H1 (cell line): Measurements from ENCODE around the gene PLA2G4F. TPM values are rescaled to one million over a fixed set of nuclear protein-coding genes. Genes with fewer than 3 reads are reported as not detected.

ENCODE experiments used
- CTCF ChIA-PET: fragments of 300-600 bp; sonication (Branson Sonifier 250); formaldehyde crosslinking; loops from one replicate; lab custom pipeline; 2021; ENCODE audit not compliant: partially characterized antibody; lab: Charles Lee
- POLR2A ChIA-PET: fragments of 300-600 bp; sonication (Branson Sonifier 250); formaldehyde crosslinking; loops from one replicate; lab custom pipeline; 2021; ENCODE audit warnings: inconsistent platforms; ENCODE audit not compliant: partially characterized antibody; lab: Charles Lee
- DNase-seq, 2 experiments: peaks; one replicate each; pipeline versions ENCODE4 v3.0.0 to v3.0.0-alpha.2; 2010 to 2022; ENCODE audit warnings: low spot score in 2 of 2, low read depth in 1 of 2, mixed read lengths in 1 of 2
- FAIRE-seq: peaks from 2 replicates; lab custom pipeline; 2011; peaks lifted over from hg19 to GRCh38; lab: Jason Lieb, UNC
- H2AFZ ChIP-seq: 2 replicates; pipeline ENCODE4 v1.8.1; 2012; ENCODE audit warnings: low read length, inconsistent platforms
- H2AK5ac ChIP-seq: 2 replicates; pipeline ENCODE4 v1.6.1; 2013; ENCODE audit warnings: low read depth, low read length
- H2BK120ac ChIP-seq: replicated peaks from 2 replicates; pipeline ENCODE3; 2013; ENCODE audit warnings: low read depth, low read length, inconsistent platforms
- H2BK12ac ChIP-seq: 2 replicates; pipeline ENCODE4 v1.6.1; 2013; ENCODE audit warnings: low read depth, low read length
- H2BK15ac ChIP-seq: 2 replicates; pipeline ENCODE4 v1.6.1; 2013; ENCODE audit warnings: low read length
- H2BK20ac ChIP-seq: 2 replicates; pipeline ENCODE4 v1.6.1; 2013; ENCODE audit warnings: low read length
- H2BK5ac ChIP-seq: 2 replicates; pipeline ENCODE4 v1.6.1; 2013; ENCODE audit warnings: low read depth, low read length
- H3K14ac ChIP-seq: 2 replicates; pipeline ENCODE4 v1.6.1; 2013; ENCODE audit warnings: inconsistent platforms; ENCODE audit not compliant: insufficient read length
- H3K18ac ChIP-seq: 2 replicates; pipeline ENCODE4 v1.6.1; 2013; ENCODE audit warnings: low read length; ENCODE audit errors: extremely low read depth
- H3K23ac ChIP-seq: 2 replicates; pipeline ENCODE4 v1.6.1; 2013; ENCODE audit warnings: inconsistent platforms; ENCODE audit not compliant: insufficient read length
- H3K23me2 ChIP-seq: 2 replicates; pipeline ENCODE4 v1.6.1; 2013; ENCODE audit warnings: low read depth, low read length
- H3K27ac ChIP-seq: 2 replicates; pipeline ENCODE4 v1.6.1; 2011; ENCODE audit warnings: low read depth, low read length, inconsistent platforms
- H3K27me3 ChIP-seq, 4 experiments: replicated peaks in 1 of 4; 1 replicate in 1 of 4; 2 replicates in 3 of 4; pipeline versions ENCODE4 v1.6.1 to v1.8.1; 2011 to 2013; ENCODE audit warnings: low read length in 3 of 4, mild to moderate bottlenecking in 3 of 4, inconsistent platforms in 2 of 4, mixed read lengths in 2 of 4, moderate library complexity in 1 of 4; ENCODE audit not compliant: control insufficient read depth in 3 of 4, insufficient read depth in 3 of 4; ENCODE audit errors: extremely low read depth in 1 of 4
- H3K36me3 ChIP-seq, 4 experiments: 2 replicates each; pipeline versions ENCODE4 v1.6.1 to v1.8.1; 2011 to 2013; ENCODE audit warnings: mild to moderate bottlenecking in 4 of 4, low read length in 3 of 4, moderate library complexity in 2 of 4, control low read depth in 1 of 4, inconsistent platforms in 1 of 4; ENCODE audit not compliant: insufficient read depth in 4 of 4, control insufficient read depth in 2 of 4
- H3K4ac ChIP-seq: replicated peaks from 2 replicates; pipeline ENCODE3; 2013; ENCODE audit warnings: low read length, low read depth, mixed read lengths, inconsistent platforms; ENCODE audit not compliant: insufficient read length
- H3K4me1 ChIP-seq, 4 experiments: replicated peaks in 1 of 4; 1 replicate in 1 of 4; 2 replicates in 3 of 4; pipeline versions ENCODE4 v1.6.1 to v1.8.1; 2011 to 2013; ENCODE audit warnings: low read length in 3 of 4, inconsistent platforms in 2 of 4, mixed read lengths in 1 of 4; ENCODE audit not compliant: insufficient read depth in 4 of 4, control insufficient read depth in 3 of 4
- H3K4me2 ChIP-seq, 2 experiments: 2 replicates each; pipeline versions ENCODE4 v1.6.1 to v1.8.1; 2011 to 2013; ENCODE audit warnings: low read depth in 2 of 2, low read length in 2 of 2, control low read depth in 1 of 2, inconsistent platforms in 1 of 2, mild to moderate bottlenecking in 1 of 2; ENCODE audit not compliant: insufficient read depth in 1 of 2
- H3K4me3 ChIP-seq, 4 experiments: fragments of 200-600, 300-600 bp in 1 of 4; sonication (generic), shearing (Covaris generic), sonication (Bioruptor Twin) in 1 of 4; 2 replicates each; pipeline versions ENCODE4 v1.5.1 to v1.8.1; 2011 to 2016; ENCODE audit warnings: low read length in 4 of 4, low read depth in 3 of 4, control low read depth in 2 of 4, inconsistent platforms in 2 of 4, mild to moderate bottlenecking in 2 of 4, mixed read lengths in 1 of 4, moderate library complexity in 1 of 4; ENCODE audit not compliant: insufficient read depth in 2 of 4; ENCODE audit errors: extremely low read depth in 1 of 4
- H3K56ac ChIP-seq: replicated peaks from 2 replicates; pipeline ENCODE3; 2013; ENCODE audit warnings: low read depth, mild to moderate bottlenecking, mixed read lengths, low read length, inconsistent platforms; ENCODE audit not compliant: insufficient read length
- H3K79me1 ChIP-seq: 2 replicates; pipeline ENCODE4 v1.6.1; 2013; ENCODE audit warnings: low read depth, low read length, control low read depth
- H3K79me2 ChIP-seq, 2 experiments: 2 replicates each; pipeline versions ENCODE4 v1.6.1 to v1.8.1; 2012 to 2013; ENCODE audit warnings: low read length in 2 of 2, mild to moderate bottlenecking in 2 of 2, inconsistent platforms in 1 of 2; ENCODE audit not compliant: insufficient read depth in 2 of 2, control insufficient read depth in 1 of 2
- H3K9ac ChIP-seq, 4 experiments: replicated peaks in 1 of 4; 1 replicate in 1 of 4; 2 replicates in 3 of 4; pipeline versions ENCODE4 v1.6.1 to v1.8.1; 2011 to 2013; ENCODE audit warnings: low read depth in 3 of 4, low read length in 3 of 4, control low read depth in 2 of 4, mild to moderate bottlenecking in 2 of 4, moderate library complexity in 2 of 4, inconsistent platforms in 1 of 4; ENCODE audit errors: extremely low read depth in 1 of 4
- H3K9me3 ChIP-seq, 2 experiments: 2 replicates each; pipeline versions ENCODE4 v1.6.1 to v1.8.1; 2012 to 2013; ENCODE audit warnings: mild to moderate bottlenecking in 2 of 2, moderate library complexity in 2 of 2, control low read depth in 1 of 2, inconsistent platforms in 1 of 2, low read depth in 1 of 2, low read length in 1 of 2, mixed read lengths in 1 of 2; ENCODE audit not compliant: insufficient read depth in 2 of 2
- H4K20me1 ChIP-seq, 2 experiments: replicated peaks in 1 of 2; 2 replicates each; pipeline versions ENCODE3 to v1.8.1; 2011 to 2013; ENCODE audit warnings: inconsistent platforms in 2 of 2, low read length in 2 of 2, mild to moderate bottlenecking in 1 of 2; ENCODE audit not compliant: insufficient read depth in 2 of 2, control insufficient read depth in 1 of 2
- H4K5ac ChIP-seq: 2 replicates; pipeline ENCODE4 v1.6.1; 2013; ENCODE audit warnings: low read length, low read depth, mixed read lengths, inconsistent platforms; ENCODE audit not compliant: insufficient read length
- H4K8ac ChIP-seq: 2 replicates; pipeline ENCODE4 v1.8.0; 2013; ENCODE audit warnings: mild to moderate bottlenecking, moderate library complexity, low read length, inconsistent platforms; ENCODE audit not compliant: insufficient read depth; ENCODE audit errors: extremely low read depth
- H4K91ac ChIP-seq: replicated peaks from 2 replicates; pipeline ENCODE3; 2013; ENCODE audit warnings: low read length, mixed read lengths, inconsistent platforms; ENCODE audit not compliant: insufficient read length
- WGBS, 2 experiments: shearing (Covaris generic) in 1 of 2; methylation state at CpG; one replicate each; pipeline versions ENCODE4 v1.1.6 to v1.1.7; 2013 to 2015; ENCODE audit warnings: low lambda C conversion rate in 2 of 2, mixed read lengths in 2 of 2, inconsistent platforms in 1 of 2, low coverage in 1 of 2, missing lambda C conversion rate in 1 of 2; ENCODE audit not compliant: insufficient replicate concordance in 2 of 2, insufficient coverage in 1 of 2, insufficient read length in 1 of 2; ENCODE audit errors: extremely low coverage in 1 of 2, missing lambda C conversion rate in 1 of 2; 5-methylcytosine and 5-hydroxymethylcytosine counted together
- polyA plus RNA-seq, 7 experiments: library from polyadenylated mRNA; depleted of rRNA in 3 of 7; stranded (reverse) in 5 of 7; unstranded in 2 of 7; fragments of >200 nt in 5 of 7; fragments of 200-250 nt in 2 of 7; gene quantifications; 1 replicate in 5 of 7; 2 replicates in 1 of 7; 4 replicates in 1 of 7; pipeline versions ENCODE4 v1.2.1 to v1.2.3, GENCODE V29; 2011 to 2013; ENCODE audit warnings: missing spikeins in 2 of 7, mixed read lengths in 2 of 7
- total RNA-seq: library from RNA; stranded (reverse); fragmentation: NEBNext Ultra II Directional; extraction: Animal tissue kit (Norgen Biotek cat#: 25700); gene quantifications from 2 replicates; pipeline ENCODE4 v1.2.1, GENCODE V29; 2021

PLA2G4F gene
- total and polyA plus RNA-seq, 2 of the 8 experiments (the other 6 are each of a cell fraction or from before 2014, with no cell fraction given), result not detected

GRCh38 chr15:42097018-42097417 lies 59.4 kb downstream of the PLA2G4F start:
- FAIRE-seq, result no peak
- no peak overlapping the region for H3K23ac ChIP-seq
- no peaks in the 10 kb centered on the region; the same call in 1 of the 2 replicates for H3K23me2 ChIP-seq
- no peak overlapping the region for H3K4me2 ChIP-seq
- no peak overlapping the region for H3K4ac ChIP-seq
- DNase-seq, result no peak
- H3K56ac ChIP-seq, result no peak overlapping the region
- no peak overlapping the region for H3K18ac ChIP-seq
- no peak overlapping the region for H2AK5ac ChIP-seq
- no peak overlapping the region for H4K91ac ChIP-seq
- H3K79me2 ChIP-seq, result no peaks in the 10 kb centered on the region
- H4K20me1 ChIP-seq, result no peaks in the 10 kb centered on the region
- no peaks in the 10 kb centered on the region; a peak in 1 of 7 replicates for H3K27me3 ChIP-seq
- POLR2A ChIA-PET, result interaction anchor here (1.1 kb wide), 1 partner anchor 14 kb away, joined by 4 read pairs; no protein-coding TSS in a partner anchor
- H3K27ac ChIP-seq, result no peak overlapping the region
- H2BK12ac ChIP-seq, result no peak overlapping the region
- H4K8ac ChIP-seq, result no peak overlapping the region; the same call in 1 of the 2 replicates
- no peaks in the 10 kb centered on the region for H3K9me3 ChIP-seq
- peaks cover 0 to 5% (median 2%) of the 10 kb centered on the region in 4 experiments; a peak in 5 of 7 replicates for H3K4me1 ChIP-seq
- no peak overlapping the region for H2BK15ac ChIP-seq
- H3K14ac ChIP-seq, result no peak overlapping the region
- 89% methylated on average over 5 of the region's 5 CpGs; no CpG with 5 or more reads in 1 of the 2 experiments for WGBS, 2 experiments
- no peaks in the 10 kb centered on the region; a peak in 1 of 8 replicates for H3K36me3 ChIP-seq
- no peak overlapping the region for H4K5ac ChIP-seq
- no peak overlapping the region for H2AFZ ChIP-seq
- H3K79me1 ChIP-seq, result no peaks in the 10 kb centered on the region
- no peak overlapping the region for H3K9ac ChIP-seq
- no peak overlapping the region for H2BK5ac ChIP-seq
- no peak overlapping the region for H3K4me3 ChIP-seq
- H2BK120ac ChIP-seq, result no peak overlapping the region
- no peak overlapping the region for H2BK20ac ChIP-seq
- CTCF ChIA-PET, result interaction anchor here (0.9 to 3.6 kb wide), 6 partner anchors 11 to 192 kb away, joined by 3 to 18 read pairs (median 4); no protein-coding TSS in a partner anchor
